ENCODE data around the gene TNRC6B. TPM values are rescaled to one million over a fixed set of nuclear protein-coding genes. Genes with fewer than 3 reads are reported as not detected.

Gene TNRC6B
- total and polyA plus RNA-seq, 2 donors (not counting 1 experiment from before 2014, with no cell fraction given), result 5.7 to 17.8 TPM

DNA sequence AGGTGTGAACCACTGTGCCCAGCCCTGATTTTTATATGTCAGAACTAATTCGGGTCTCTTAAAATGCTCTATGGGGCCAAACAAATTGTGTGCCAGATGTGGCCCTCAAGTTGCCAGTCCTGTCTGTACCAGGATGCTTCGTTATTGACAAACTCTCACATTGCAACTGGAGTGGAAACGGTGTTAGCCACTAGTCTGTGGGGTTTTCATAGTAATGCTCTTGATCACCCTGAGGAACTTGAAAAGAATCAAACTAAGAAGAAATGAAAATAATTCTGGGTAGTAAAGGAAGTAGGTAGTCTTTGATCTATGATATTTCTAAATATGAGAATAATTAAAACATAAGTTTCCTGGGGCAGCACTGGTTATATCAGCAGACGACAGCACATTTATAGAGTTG is 101.3 kb downstream of the TNRC6B start:
- H3K9ac ChIP-seq (ENCODE audit: insufficient read depth, low read length), result no peak overlapping the region
- no peaks in the 10 kb centered on the region for H3K27me3 ChIP-seq (ENCODE audit: control insufficient read depth, insufficient read depth, low read length)
- H3K27ac ChIP-seq (ENCODE audit: insufficient read depth, low read length), result no peak overlapping the region
- no peaks in the 10 kb centered on the region for H3K79me2 ChIP-seq (ENCODE audit: control insufficient read depth, insufficient read depth, low read length)
- H2AFZ ChIP-seq (ENCODE audit: low read length), result no peak overlapping the region
- H3K4me3 ChIP-seq (replicated peaks in 1 of 4; ENCODE audit: control extremely low read depth in 1 of 4, insufficient read depth in 1 of 4, low read depth in 3 of 4, low read length in 4 of 4), result no peak overlapping the region
- H4K20me1 ChIP-seq (ENCODE audit: control insufficient read depth, extremely low read depth, insufficient read depth, low read length), result no peaks in the 10 kb centered on the region
- H3K36me3 ChIP-seq (ENCODE audit: control insufficient read depth, insufficient read depth, low read length), result peaks cover 7% of the 10 kb centered on the region
- no peaks in the 10 kb centered on the region for H3K9me3 ChIP-seq (ENCODE audit: control insufficient read depth, insufficient read depth, low read depth, low read length)
- no peak for TF ChIP-seq EZH2 (IDR thresholded peaks at IDR 0.05; ENCODE audit: low read length, missing control alignments)
- TF ChIP-seq, protein P1, sequence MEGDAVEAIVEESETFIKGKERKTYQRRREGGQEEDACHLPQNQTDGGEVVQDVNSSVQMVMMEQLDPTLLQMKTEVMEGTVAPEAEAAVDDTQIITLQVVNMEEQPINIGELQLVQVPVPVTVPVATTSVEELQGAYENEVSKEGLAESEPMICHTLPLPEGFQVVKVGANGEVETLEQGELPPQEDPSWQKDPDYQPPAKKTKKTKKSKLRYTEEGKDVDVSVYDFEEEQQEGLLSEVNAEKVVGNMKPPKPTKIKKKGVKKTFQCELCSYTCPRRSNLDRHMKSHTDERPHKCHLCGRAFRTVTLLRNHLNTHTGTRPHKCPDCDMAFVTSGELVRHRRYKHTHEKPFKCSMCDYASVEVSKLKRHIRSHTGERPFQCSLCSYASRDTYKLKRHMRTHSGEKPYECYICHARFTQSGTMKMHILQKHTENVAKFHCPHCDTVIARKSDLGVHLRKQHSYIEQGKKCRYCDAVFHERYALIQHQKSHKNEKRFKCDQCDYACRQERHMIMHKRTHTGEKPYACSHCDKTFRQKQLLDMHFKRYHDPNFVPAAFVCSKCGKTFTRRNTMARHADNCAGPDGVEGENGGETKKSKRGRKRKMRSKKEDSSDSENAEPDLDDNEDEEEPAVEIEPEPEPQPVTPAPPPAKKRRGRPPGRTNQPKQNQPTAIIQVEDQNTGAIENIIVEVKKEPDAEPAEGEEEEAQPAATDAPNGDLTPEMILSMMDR (conservative IDR thresholded peaks at IDR 0.05 in 1 of 2, IDR thresholded peaks at IDR 0.05 in 1 of 2; ENCODE audit: low read depth in 1 of 2, low read length in 2 of 2), result no peak
- no peak for DNase-seq (ENCODE audit: low read depth in 2 of 2)
- peaks cover 4% of the 10 kb centered on the region for H3K4me1 ChIP-seq (ENCODE audit: control insufficient read depth, extremely low read depth, insufficient read depth, low read length)
- H3K4me2 ChIP-seq (ENCODE audit: extremely low read depth, insufficient read depth, low read length), result no peak overlapping the region

DNA sequence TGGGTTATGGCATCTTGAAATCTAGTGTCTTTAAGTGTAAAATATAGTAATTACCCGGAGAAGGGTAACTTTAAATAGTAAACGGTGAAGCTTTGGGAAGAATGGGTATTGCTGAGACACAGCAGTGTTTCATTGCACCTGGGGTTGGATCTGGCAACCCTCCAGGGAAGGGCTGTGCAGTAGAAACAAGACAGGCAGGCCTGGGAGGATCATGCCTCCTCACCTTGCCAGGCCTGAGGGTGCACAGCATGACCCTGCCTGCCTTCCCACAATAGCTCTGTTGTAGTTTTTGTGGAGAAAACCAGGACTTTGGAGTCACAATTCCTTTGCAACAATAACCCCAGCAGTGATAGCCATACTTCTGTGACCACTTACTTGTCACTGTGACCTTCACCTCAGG is 104.0 kb downstream of the TNRC6B start:
- no peaks in the 10 kb centered on the region for H3K27me3 ChIP-seq (ENCODE audit: control insufficient read depth, insufficient read depth, low read length)
- H2AFZ ChIP-seq (ENCODE audit: low read length), result no peak overlapping the region
- peaks cover 9% of the 10 kb centered on the region for H3K36me3 ChIP-seq (ENCODE audit: control insufficient read depth, insufficient read depth, low read length)
- no peaks in the 10 kb centered on the region for H3K9me3 ChIP-seq (ENCODE audit: control insufficient read depth, insufficient read depth, low read depth, low read length)
- H3K79me2 ChIP-seq (ENCODE audit: control insufficient read depth, insufficient read depth, low read length), result no peaks in the 10 kb centered on the region
- DNase-seq (ENCODE audit: low read depth in 2 of 2), result no peak
- peaks cover 4% of the 10 kb centered on the region for H3K4me1 ChIP-seq (ENCODE audit: control insufficient read depth, extremely low read depth, insufficient read depth, low read length)
- no peak overlapping the region for H3K9ac ChIP-seq (ENCODE audit: insufficient read depth, low read length)
- H4K20me1 ChIP-seq (ENCODE audit: control insufficient read depth, extremely low read depth, insufficient read depth, low read length), result peaks cover 1% of the 10 kb centered on the region
- TF ChIP-seq, protein P1 (conservative IDR thresholded peaks at IDR 0.05 in 1 of 2, IDR thresholded peaks at IDR 0.05 in 1 of 2; ENCODE audit: low read depth in 1 of 2, low read length in 2 of 2), result no peak
- no peak for TF ChIP-seq EZH2 (IDR thresholded peaks at IDR 0.05; ENCODE audit: low read length, missing control alignments)
- H3K27ac ChIP-seq (ENCODE audit: insufficient read depth, low read length), result no peak overlapping the region
- H3K4me2 ChIP-seq (ENCODE audit: extremely low read depth, insufficient read depth, low read length), result no peak overlapping the region
- no peak overlapping the region for H3K4me3 ChIP-seq (replicated peaks in 1 of 4; ENCODE audit: control extremely low read depth in 1 of 4, insufficient read depth in 1 of 4, low read depth in 3 of 4, low read length in 4 of 4)

DNA sequence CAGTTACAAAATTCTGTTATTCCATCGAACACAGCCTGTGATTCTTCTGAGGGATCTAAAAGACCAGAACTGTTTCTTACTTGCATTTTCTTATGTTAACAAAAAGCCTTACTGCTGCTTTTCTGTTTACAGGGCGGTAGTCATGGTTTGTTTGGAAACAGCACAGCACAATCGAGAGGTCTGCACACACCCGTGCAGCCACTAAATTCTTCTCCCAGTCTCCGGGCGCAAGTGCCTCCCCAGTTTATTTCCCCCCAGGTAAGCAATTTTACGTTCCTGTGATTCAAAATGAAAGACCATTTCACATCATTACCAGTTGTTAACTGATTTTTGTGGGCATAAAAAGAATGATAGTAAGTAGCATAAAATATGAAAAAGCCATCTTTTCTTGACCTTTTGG is 107.8 kb downstream of the TNRC6B start:
- Histone ChIP-seq H3K27ac (ENCODE audit: insufficient read depth, low read length) (no peak overlapping the region), H4K20me1 (ENCODE audit: control insufficient read depth, extremely low read depth, insufficient read depth, low read length) (peaks cover 1% of the 10 kb centered on the region), H3K36me3 (ENCODE audit: control insufficient read depth, insufficient read depth, low read length) (peaks cover 7% of the 10 kb centered on the region), H3K4me3 (replicated peaks in 1 of 4; ENCODE audit: control extremely low read depth in 1 of 4, insufficient read depth in 1 of 4, low read depth in 3 of 4, low read length in 4 of 4) (no peak overlapping the region), H3K9ac (ENCODE audit: insufficient read depth, low read length) (no peak overlapping the region), H3K4me2 (ENCODE audit: extremely low read depth, insufficient read depth, low read length) (no peak overlapping the region), H3K79me2 (ENCODE audit: control insufficient read depth, insufficient read depth, low read length) (no peaks in the 10 kb centered on the region), H2AFZ (ENCODE audit: low read length) (no peak overlapping the region), H3K27me3 (ENCODE audit: control insufficient read depth, insufficient read depth, low read length) (no peaks in the 10 kb centered on the region), H3K9me3 (ENCODE audit: control insufficient read depth, insufficient read depth, low read depth, low read length) (no peaks in the 10 kb centered on the region), H3K4me1 (ENCODE audit: control insufficient read depth, extremely low read depth, insufficient read depth, low read length) (no peaks in the 10 kb centered on the region)
- no peak for DNase-seq (ENCODE audit: low read depth in 2 of 2)
- TF ChIP-seq EZH2 (IDR thresholded peaks at IDR 0.05; ENCODE audit: low read length, missing control alignments), result no peak
- TF ChIP-seq, protein P1 (conservative IDR thresholded peaks at IDR 0.05 in 1 of 2, IDR thresholded peaks at IDR 0.05 in 1 of 2; ENCODE audit: low read depth in 1 of 2, low read length in 2 of 2), result no peak

All from fibroblast of lung (primary cell).